Kidney epithelial cell (primary cell): ENCODE data around the gene AFAP1L2. TPM values are rescaled to one million over a fixed set of nuclear protein-coding genes. Genes with fewer than 3 reads are reported as not detected.

ENCODE experiments used
- DNase-seq: peaks from one replicate; pipeline ENCODE4 v3.0.0-alpha.2; 2010; ENCODE audit warnings: low read depth
- H3K27me3 ChIP-seq: 2 replicates; pipeline ENCODE4 v1.6.0; 2011; ENCODE audit warnings: low read length; ENCODE audit not compliant: control insufficient read depth, insufficient read depth
- H3K36me3 ChIP-seq: 2 replicates; pipeline ENCODE4 v1.5.1; 2011; ENCODE audit warnings: low read length; ENCODE audit not compliant: control insufficient read depth, insufficient read depth
- H3K4me3 ChIP-seq: 2 replicates; pipeline ENCODE4 v1.5.1; 2011; ENCODE audit warnings: low read depth, mild to moderate bottlenecking, control low read depth, low read length
- CTCF ChIP-seq: IDR thresholded peaks from 2 replicates; pipeline ENCODE4 v1.5.1; 2011; ENCODE audit warnings: mild to moderate bottlenecking, moderate library complexity, low read length, control low read depth, inconsistent platforms; ENCODE audit not compliant: insufficient read depth, poor library complexity, severe bottlenecking
- total RNA-seq: library from RNA; depleted of rRNA; stranded (reverse); fragments of >200 nt; gene quantifications from 2 replicates; pipeline ENCODE4 v1.2.3, GENCODE V29; 2015

The AFAP1L2 gene
- total RNA-seq, 1 donor from 2014 or later = 10.2 TPM

GRCh38 chr10:114396464-114396863 lies 7.8 kb downstream of the AFAP1L2 start:
- no peak for DNase-seq
- no peak for TF ChIP-seq CTCF
- Histone ChIP-seq H3K36me3 (no peaks in the 10 kb centered on the region), H3K27me3 (no peaks in the 10 kb centered on the region), H3K4me3 (no peak overlapping the region)

GRCh38 chr10:114395366-114396022 lies 8.8 kb downstream of the AFAP1L2 start:
- Histone ChIP-seq H3K36me3 (no peaks in the 10 kb centered on the region), H3K27me3 (no peaks in the 10 kb centered on the region), H3K4me3 (no peak overlapping the region)
- no peak for TF ChIP-seq CTCF
- DNase-seq = no peak

- no peak for DNase-seq
- Histone ChIP-seq H3K27me3 (no peaks in the 10 kb centered on the region), H3K4me3 (no peak overlapping the region), H3K36me3 (no peaks in the 10 kb centered on the region)
- no peak for TF ChIP-seq CTCF
These were observed 9.8 kb downstream of the AFAP1L2 start for GRCh38 chr10:114394531-114394930.

GRCh38 chr10:114393886-114394285 lies 10.4 kb downstream of the AFAP1L2 start:
- no peak for TF ChIP-seq CTCF
- Histone ChIP-seq H3K4me3 (no peak overlapping the region), H3K36me3 (no peaks in the 10 kb centered on the region), H3K27me3 (no peaks in the 10 kb centered on the region)
- no peak for DNase-seq

- no peak for TF ChIP-seq CTCF
- DNase-seq = no peak
- no peaks in the 10 kb centered on the region for H3K36me3 ChIP-seq
- H3K27me3 ChIP-seq = no peaks in the 10 kb centered on the region
- no peak overlapping the region for H3K4me3 ChIP-seq
These were observed 10.8 kb downstream of the AFAP1L2 start for GRCh38 chr10:114393482-114393881.
